B cell (primary cell): ENCODE results near the gene REEP6. TPM values are rescaled to one million over a fixed set of nuclear protein-coding genes. Genes with fewer than 3 reads are reported as not detected.

Experiments used
- ATAC-seq: fragments of 200-7000 bp; cut with Tn5 transposase; one replicate; pipeline ENCODE4 v1.10.0; 2021; ENCODE audit warnings: low read depth, mild to moderate bottlenecking, moderate number of reproducible peaks, moderate library complexity
- CTCF ChIA-PET: fragments of 350-600 bp; sonication (Branson Sonifier 250); formaldehyde crosslinking; loops from one replicate; lab custom pipeline; 2021; ENCODE audit warnings: antibody characterized with exemption, inconsistent platforms; lab: Charles Lee
- POLR2A ChIA-PET: fragments of 350-600 bp; sonication (Branson Sonifier 250); formaldehyde crosslinking; loops from one replicate; lab custom pipeline; 2021; ENCODE audit warnings: antibody characterized with exemption; lab: Charles Lee
- DNase-seq: peaks from one replicate; pipeline ENCODE4 v3.0.0; 2013
- H2AFZ ChIP-seq: 2 replicates; pipeline ENCODE4 v1.6.1; 2012; ENCODE audit warnings: mild to moderate bottlenecking, low read depth, low read length; ENCODE audit not compliant: insufficient read depth, poor library complexity, severe bottlenecking
- H3K27ac ChIP-seq, 2 donors: 1 replicate in 1 of 2; 2 replicates in 1 of 2; pipeline ENCODE4 v1.5.1; 2012 to 2013; ENCODE audit warnings: low read length in 2 of 2, mild to moderate bottlenecking in 2 of 2, moderate library complexity in 1 of 2
- H3K27me3 ChIP-seq, 4 experiments: fragments of 200-600 bp in 1 of 4; sonication (generic) in 1 of 4; replicated peaks in 1 of 4; 1 replicate in 2 of 4; 2 replicates in 2 of 4; pipeline versions ENCODE4 v1.6.1 to v1.7.0; 2013 to 2016; ENCODE audit warnings: low read length in 3 of 4, mild to moderate bottlenecking in 2 of 4, mixed read lengths in 1 of 4, moderate library complexity in 1 of 4; ENCODE audit not compliant: insufficient read depth in 4 of 4, control insufficient read depth in 3 of 4; ENCODE audit errors: control extremely low read depth in 1 of 4
- H3K36me3 ChIP-seq, 2 experiments: replicated peaks in 1 of 2; 1 replicate in 1 of 2; 2 replicates in 1 of 2; pipeline versions ENCODE4 v1.6.1 to v1.7.1; 2013; ENCODE audit warnings: low read length in 1 of 2; ENCODE audit not compliant: insufficient read depth in 2 of 2, control insufficient read depth in 1 of 2; ENCODE audit errors: control extremely low read depth in 1 of 2, extremely low read depth in 1 of 2
- H3K4me1 ChIP-seq, 2 donors: fragments of 200-600 bp in 1 of 2; sonication (generic) in 1 of 2; 1 replicate in 1 of 2; 2 replicates in 1 of 2; pipeline versions ENCODE4 v1.5.1 to v1.6.1; 2013 to 2017; ENCODE audit warnings: low read length in 2 of 2; ENCODE audit not compliant: control insufficient read depth in 2 of 2, insufficient read depth in 2 of 2
- H3K4me2 ChIP-seq: replicated peaks from 2 replicates; pipeline ENCODE3; 2012; ENCODE audit warnings: mild to moderate bottlenecking, low read depth, low read length; ENCODE audit not compliant: poor library complexity, severe bottlenecking
- H3K4me3 ChIP-seq, 5 experiments: fragments of 200-600 bp in 1 of 5; sonication (generic) in 1 of 5; 1 replicate in 3 of 5; 2 replicates in 2 of 5; pipeline versions ENCODE4 v1.5.1 to v1.7.0; 2011 to 2016; ENCODE audit warnings: low read length in 4 of 5, mild to moderate bottlenecking in 4 of 5, low read depth in 2 of 5, control low read depth in 1 of 5, moderate library complexity in 1 of 5; ENCODE audit not compliant: insufficient read depth in 1 of 5; ENCODE audit errors: control extremely low read depth in 1 of 5, extremely low read depth in 1 of 5
- H3K79me2 ChIP-seq: fragments of 200-600 bp; sonication (generic); one replicate; pipeline ENCODE4 v1.6.0; 2016; ENCODE audit warnings: low read length; ENCODE audit not compliant: control insufficient read depth, insufficient read depth
- H3K9ac ChIP-seq: fragments of 200-600 bp; sonication (generic); 2 replicates; pipeline ENCODE4 v1.6.1; 2017; ENCODE audit warnings: mild to moderate bottlenecking, low read length, moderate library complexity
- H3K9me3 ChIP-seq, 3 donors: one replicate each; pipeline versions ENCODE4 v1.6.1 to v1.7.1; 2013; ENCODE audit warnings: low read length in 2 of 3; ENCODE audit not compliant: control insufficient read depth in 2 of 3, insufficient read depth in 1 of 3; ENCODE audit errors: control extremely low read depth in 1 of 3
- H4K20me1 ChIP-seq: 2 replicates; pipeline ENCODE4 v1.6.0; 2012; ENCODE audit warnings: mild to moderate bottlenecking, low read length; ENCODE audit not compliant: insufficient read depth, control insufficient read depth, poor library complexity, severe bottlenecking
- H3K27ac Mint-ChIP-seq: one replicate; pipeline ENCODE4 v1.8.0; 2021; ENCODE audit warnings: mixed read lengths
- H3K27me3 Mint-ChIP-seq: one replicate; pipeline ENCODE4 v1.8.0; 2021; ENCODE audit warnings: mixed read lengths
- H3K4me1 Mint-ChIP-seq: one replicate; pipeline ENCODE4 v1.8.0; 2021; ENCODE audit warnings: mixed read lengths
- H3K4me3 Mint-ChIP-seq: one replicate; pipeline ENCODE4 v1.8.0; 2021; ENCODE audit warnings: mixed read lengths
- H3K9me3 Mint-ChIP-seq: one replicate; pipeline ENCODE4 v1.8.0; 2022; ENCODE audit warnings: mixed read lengths; ENCODE audit not compliant: insufficient read depth
- CTCF ChIP-seq: fragments of 200-600 bp; IDR thresholded peaks from one replicate; pipeline ENCODE4 v1.8.0; 2022; ENCODE audit warnings: antibody characterized with exemption, mild to moderate bottlenecking
- EZH2 ChIP-seq: IDR thresholded peaks from 2 replicates; pipeline ENCODE4 v1.6.1; 2012; ENCODE audit warnings: borderline replicate concordance, low read depth, mild to moderate bottlenecking, moderate library complexity, low read length; ENCODE audit not compliant: insufficient read depth, poor library complexity, severe bottlenecking
- WGBS: methylation state at CpG from one replicate; pipeline ENCODE4 v1.1.5; 2013; ENCODE audit warnings: missing lambda C conversion rate; ENCODE audit not compliant: insufficient coverage; 5-methylcytosine and 5-hydroxymethylcytosine counted together
- intact Hi-C: fragments of 100-400 bp; cut with micrococcal nuclease; formaldehyde crosslinking; loops from one replicate; pipeline ENCODE4 v1.10.0; 2022
- polyA plus RNA-seq: library from polyadenylated mRNA; depleted of rRNA; stranded (reverse); fragments of >200 nt; gene quantifications from 2 replicates; pipeline ENCODE4 v1.2.3, GENCODE V29; 2012
- total RNA-seq, 2 donors: library from RNA; stranded (reverse); fragments of 120-200 nt in 1 of 2; gene quantifications; 1 replicate in 1 of 2; 2 replicates in 1 of 2; pipeline versions ENCODE4 v1.2.3 to v1.2.4, GENCODE V29; 2013 to 2022

The REEP6 gene
- total and polyA plus RNA-seq, 2 donors (not counting 1 experiment from before 2014, with no cell fraction given), result 0.64 to 1.1 TPM

- POLR2A ChIA-PET, result interaction anchor here (1.5 kb wide), 1 partner anchor 21 kb away, joined by 5 read pairs; no protein-coding TSS in a partner anchor
- ATAC-seq, result no peak
- CTCF ChIA-PET, result interaction anchor here (0.8 to 1.3 kb wide), 4 partner anchors 13 to 201 kb away, joined by 3 to 4 read pairs (median 4); no protein-coding TSS in a partner anchor
- Mint-ChIP-seq H3K4me1 (peaks cover 20% of the 10 kb centered on the region), H3K27me3 (peaks cover 3% of the 10 kb centered on the region), H3K27ac (no peak overlapping the region), H3K9me3 (no peaks in the 10 kb centered on the region), H3K4me3 (peak overlapping the region; percentile 80)
- intact Hi-C loops, result loop anchor here (2.0 kb wide), 1 partner anchor 19 kb away; the partner anchor contains the start of genes PCSK4 and REEP6
- H3K27me3 ChIP-seq, result peaks cover 0 to 47% (median 15%) of the 10 kb centered on the region in 4 experiments
- H3K4me1 ChIP-seq, result peaks cover 45 to 52% of the 10 kb centered on the region in 2 donors
- peaks cover 90% of the 10 kb centered on the region for H4K20me1 ChIP-seq
- TF ChIP-seq EZH2 (no peak), CTCF (no peak)
- no peak overlapping the region for H2AFZ ChIP-seq
- peak overlapping the region; percentile 66 for H3K9ac ChIP-seq
- H3K4me3 ChIP-seq, result peak overlapping the region in 3 of 5 experiments; percentile 32 to 55 (median 51)
- H3K36me3 ChIP-seq, result no peaks in the 10 kb centered on the region
- no peak overlapping the region for H3K27ac ChIP-seq
- WGBS, result 29% methylated on average over 19 of the region's 24 CpGs
- H3K4me2 ChIP-seq, result peak overlapping the region; percentile 98
- no peak for DNase-seq
- H3K9me3 ChIP-seq, result peaks cover 0 to 6% (median 0%) of the 10 kb centered on the region in 3 donors
- peaks cover 19% of the 10 kb centered on the region for H3K79me2 ChIP-seq
Observed at GRCh38 chr19:1471515-1472160, 19.3 kb upstream of the REEP6 start.
